ENCODE data around the gene PRKCQ. TPM values are rescaled to one million over a fixed set of nuclear protein-coding genes. Genes with fewer than 3 reads are reported as not detected.

PRKCQ gene
- total RNA-seq, 1 experiment from 2014 or later = 4.0 TPM

DNA sequence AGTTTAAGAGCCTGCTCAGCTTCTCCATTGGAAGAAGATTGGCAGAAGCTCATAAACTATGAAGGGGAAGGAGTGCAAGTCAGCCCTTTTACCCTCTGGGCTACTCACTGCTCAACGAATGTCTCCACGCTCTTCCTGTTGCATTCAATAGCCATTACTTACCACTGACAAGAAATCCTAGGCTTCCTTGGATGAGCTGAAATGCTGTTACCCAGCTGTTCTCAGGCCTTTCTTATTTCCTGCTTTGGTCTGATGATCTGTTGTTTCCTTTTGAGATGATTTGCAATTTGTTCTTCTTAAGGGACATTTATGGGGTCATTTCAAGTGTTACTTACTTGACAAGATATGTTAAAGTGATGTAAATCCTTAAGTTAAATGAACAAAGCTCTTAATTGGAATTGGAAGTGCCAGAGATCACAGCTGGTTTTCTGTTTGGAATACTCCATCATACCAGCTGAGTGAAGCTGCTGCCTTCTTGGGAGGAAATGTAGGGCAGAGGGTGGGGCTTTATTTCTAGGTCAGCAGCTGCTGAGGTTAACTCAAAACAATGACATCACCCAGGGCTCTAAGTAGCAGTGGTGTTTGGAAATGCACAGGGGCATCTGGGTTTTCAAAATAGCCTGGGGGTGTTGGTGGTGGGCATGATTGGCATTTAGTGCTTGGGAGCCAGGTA is 170.0 kb downstream of the PRKCQ start:
- Histone ChIP-seq H3F3A (ENCODE audit: insufficient read depth, low read depth) (no peaks in the 10 kb centered on the region; the same call in 1 of the 2 replicates), H3K4me3 (no peak overlapping the region), H3K4me1 (replicated peaks; ENCODE audit: insufficient read depth) (peaks cover 4% of the 10 kb centered on the region; the same call in 1 of the 2 replicates), H3K79me2 (ENCODE audit: low read depth) (no peaks in the 10 kb centered on the region), H3K27ac (no peak overlapping the region), H3K9me2 (ENCODE audit: insufficient read depth) (no peaks in the 10 kb centered on the region), H3K9me3 (ENCODE audit: insufficient read depth, low read depth) (no peaks in the 10 kb centered on the region), H2AFZ (no peak overlapping the region), H3K4me2 (no peak overlapping the region), H4K20me1 (ENCODE audit: insufficient read depth) (no peaks in the 10 kb centered on the region), H3K27me3 (ENCODE audit: insufficient read depth, low read depth) (no peaks in the 10 kb centered on the region), H3K36me3 (ENCODE audit: low read depth) (no peaks in the 10 kb centered on the region)
- TF ChIP-seq, protein P1, sequence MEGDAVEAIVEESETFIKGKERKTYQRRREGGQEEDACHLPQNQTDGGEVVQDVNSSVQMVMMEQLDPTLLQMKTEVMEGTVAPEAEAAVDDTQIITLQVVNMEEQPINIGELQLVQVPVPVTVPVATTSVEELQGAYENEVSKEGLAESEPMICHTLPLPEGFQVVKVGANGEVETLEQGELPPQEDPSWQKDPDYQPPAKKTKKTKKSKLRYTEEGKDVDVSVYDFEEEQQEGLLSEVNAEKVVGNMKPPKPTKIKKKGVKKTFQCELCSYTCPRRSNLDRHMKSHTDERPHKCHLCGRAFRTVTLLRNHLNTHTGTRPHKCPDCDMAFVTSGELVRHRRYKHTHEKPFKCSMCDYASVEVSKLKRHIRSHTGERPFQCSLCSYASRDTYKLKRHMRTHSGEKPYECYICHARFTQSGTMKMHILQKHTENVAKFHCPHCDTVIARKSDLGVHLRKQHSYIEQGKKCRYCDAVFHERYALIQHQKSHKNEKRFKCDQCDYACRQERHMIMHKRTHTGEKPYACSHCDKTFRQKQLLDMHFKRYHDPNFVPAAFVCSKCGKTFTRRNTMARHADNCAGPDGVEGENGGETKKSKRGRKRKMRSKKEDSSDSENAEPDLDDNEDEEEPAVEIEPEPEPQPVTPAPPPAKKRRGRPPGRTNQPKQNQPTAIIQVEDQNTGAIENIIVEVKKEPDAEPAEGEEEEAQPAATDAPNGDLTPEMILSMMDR (conservative IDR thresholded peaks at IDR 0.05) = no peak
- TF ChIP-seq EZH2 (IDR thresholded peaks at IDR 0.05; ENCODE audit: low read depth) = no peak
- POLR2A ChIA-PET (ENCODE audit: unreplicated experiment) = no interaction called here
- no TSS peak for BruUV-seq (replicated peaks)
- CTCF ChIA-PET = no interaction called here
- DNase-seq = peak in 1 of 2 experiments; percentile 51
- intact Hi-C loops (cut with micrococcal nuclease; ENCODE audit: unreplicated experiment) = loop anchor here (10.0 kb wide), 1 partner anchor 975 kb away; no protein-coding TSS in a partner anchor

DNA sequence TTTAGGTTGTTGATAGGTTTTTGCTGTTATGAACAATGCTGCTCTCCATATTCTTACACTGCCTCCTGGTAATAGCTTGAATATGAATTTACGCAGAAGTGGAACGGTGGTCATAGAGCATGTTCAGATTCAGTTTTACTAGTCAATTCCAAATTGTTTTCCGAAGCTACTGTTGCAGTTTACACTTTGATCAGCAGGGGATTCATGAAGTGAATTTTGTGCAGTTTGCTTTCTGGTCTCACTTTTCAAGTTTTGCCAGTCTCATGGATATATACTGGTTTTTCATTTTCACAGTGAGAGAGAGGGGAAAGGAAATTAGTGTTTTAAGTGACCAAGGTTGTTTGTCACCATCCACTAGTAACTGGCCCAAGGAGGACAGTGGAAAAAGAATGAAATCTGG is 171.3 kb downstream of the PRKCQ start:
- H3K79me2 ChIP-seq (ENCODE audit: low read depth) = no peaks in the 10 kb centered on the region
- no peaks in the 10 kb centered on the region for H4K20me1 ChIP-seq (ENCODE audit: insufficient read depth)
- H3K4me1 ChIP-seq (replicated peaks; ENCODE audit: insufficient read depth) = peaks cover 4% of the 10 kb centered on the region; the same call in 1 of the 2 replicates
- H3F3A ChIP-seq (ENCODE audit: insufficient read depth, low read depth) = no peaks in the 10 kb centered on the region; the same call in 1 of the 2 replicates
- no TSS peak for BruUV-seq (replicated peaks)
- ChIA-PET CTCF (interaction anchor here (0.6 kb wide), 2 partner anchors 143 to 210 kb away, joined by 3 to 9 read pairs; no protein-coding TSS in a partner anchor), POLR2A (ENCODE audit: unreplicated experiment) (interaction anchor here (0.5 kb wide), 1 partner anchor 669 kb away, joined by 7 read pairs; no protein-coding TSS in a partner anchor)
- intact Hi-C loops (cut with micrococcal nuclease; ENCODE audit: unreplicated experiment) = loop anchor here (10.0 kb wide), 1 partner anchor 974 kb away; no protein-coding TSS in a partner anchor
- no peak overlapping the region for H3K27ac ChIP-seq
- no peak overlapping the region for H2AFZ ChIP-seq
- H3K9me2 ChIP-seq (ENCODE audit: insufficient read depth) = no peaks in the 10 kb centered on the region
- no peak overlapping the region for H3K4me3 ChIP-seq
- no peak for DNase-seq
- H3K27me3 ChIP-seq (ENCODE audit: insufficient read depth, low read depth) = no peaks in the 10 kb centered on the region
- no peaks in the 10 kb centered on the region for H3K36me3 ChIP-seq (ENCODE audit: low read depth)
- H3K4me2 ChIP-seq = no peak overlapping the region
- H3K9me3 ChIP-seq (ENCODE audit: insufficient read depth, low read depth) = no peaks in the 10 kb centered on the region
- TF ChIP-seq, protein P1 (conservative IDR thresholded peaks at IDR 0.05) = peak; percentile 29; the same call in 1 of the 2 replicates
- TF ChIP-seq EZH2 (IDR thresholded peaks at IDR 0.05; ENCODE audit: low read depth) = no peak

DNA sequence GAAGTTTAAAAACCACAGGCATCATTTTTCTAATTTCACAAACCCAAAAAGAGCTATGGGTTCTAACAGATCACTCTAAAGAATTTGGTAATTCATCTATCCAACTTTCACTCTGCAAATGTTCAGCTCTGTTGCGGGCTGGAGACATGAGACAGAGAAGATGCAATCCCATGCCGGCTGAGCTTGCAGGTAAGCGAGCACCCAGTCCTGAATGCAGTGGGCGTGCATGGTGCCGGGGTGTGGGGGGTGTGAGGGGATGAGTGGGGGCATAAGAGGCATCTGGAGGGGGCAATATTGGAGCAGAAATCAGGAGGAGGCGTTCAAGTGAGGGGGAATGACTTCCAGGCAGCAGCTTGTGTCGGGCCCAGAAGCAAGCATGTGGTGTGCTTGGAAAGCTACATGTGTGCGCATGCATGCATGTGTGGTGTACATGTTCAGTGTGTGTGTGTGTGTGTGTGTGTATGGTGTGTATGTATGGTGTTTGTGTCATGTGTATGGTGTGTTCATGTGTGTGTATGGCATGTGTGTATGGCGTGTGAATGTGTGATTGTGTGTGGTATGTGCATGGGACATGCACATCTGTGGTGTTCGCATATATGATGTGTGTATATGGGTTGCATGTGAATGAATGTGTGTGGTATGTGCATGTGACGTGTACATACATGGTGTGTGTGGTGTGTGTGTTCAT is 172.9 kb downstream of the PRKCQ start:
- Histone ChIP-seq H3K4me1 (replicated peaks; ENCODE audit: insufficient read depth) (peaks cover 4% of the 10 kb centered on the region; the same call in 1 of the 2 replicates), H3K4me2 (no peak overlapping the region)
- CTCF ChIA-PET = no interaction called here

More for the DNA sequence above, 172.9 kb downstream of the PRKCQ start:
- intact Hi-C loops (cut with micrococcal nuclease; ENCODE audit: unreplicated experiment) = loop anchor here (10.0 kb wide), 1 partner anchor 972 kb away; no protein-coding TSS in a partner anchor
- no peaks in the 10 kb centered on the region for H3K36me3 ChIP-seq (ENCODE audit: low read depth)
- no peak for DNase-seq
- H3K27ac ChIP-seq = no peak overlapping the region
- H3K9me2 ChIP-seq (ENCODE audit: insufficient read depth) = no peaks in the 10 kb centered on the region
- no peaks in the 10 kb centered on the region for H3K27me3 ChIP-seq (ENCODE audit: insufficient read depth, low read depth)
- H3K9me3 ChIP-seq (ENCODE audit: insufficient read depth, low read depth) = no peaks in the 10 kb centered on the region
- no peaks in the 10 kb centered on the region for H3K79me2 ChIP-seq (ENCODE audit: low read depth)
- BruUV-seq (replicated peaks) = no TSS peak
- no peak for TF ChIP-seq EZH2 (IDR thresholded peaks at IDR 0.05; ENCODE audit: low read depth)
- TF ChIP-seq, protein P1 (conservative IDR thresholded peaks at IDR 0.05) = no peak
- H3F3A ChIP-seq (ENCODE audit: insufficient read depth, low read depth) = no peaks in the 10 kb centered on the region; the same call in 1 of the 2 replicates
- H3K4me3 ChIP-seq = no peak overlapping the region
- POLR2A ChIA-PET (ENCODE audit: unreplicated experiment) = interaction anchor here (0.6 kb wide), 1 partner anchor 95 kb away, joined by 3 read pairs; no protein-coding TSS in a partner anchor
- H2AFZ ChIP-seq = no peak overlapping the region
- no peaks in the 10 kb centered on the region for H4K20me1 ChIP-seq (ENCODE audit: insufficient read depth)
